ENCODE results near the gene MRPL55. TPM values are rescaled to one million over a fixed set of nuclear protein-coding genes. Genes with fewer than 3 reads are reported as not detected.

MRPL55 gene
- total and polyA plus RNA-seq, 2 of the 13 experiments (the other 11 are each of a cell fraction or from before 2014, with no cell fraction given), result 58.6 to 92.9 TPM

DNA sequence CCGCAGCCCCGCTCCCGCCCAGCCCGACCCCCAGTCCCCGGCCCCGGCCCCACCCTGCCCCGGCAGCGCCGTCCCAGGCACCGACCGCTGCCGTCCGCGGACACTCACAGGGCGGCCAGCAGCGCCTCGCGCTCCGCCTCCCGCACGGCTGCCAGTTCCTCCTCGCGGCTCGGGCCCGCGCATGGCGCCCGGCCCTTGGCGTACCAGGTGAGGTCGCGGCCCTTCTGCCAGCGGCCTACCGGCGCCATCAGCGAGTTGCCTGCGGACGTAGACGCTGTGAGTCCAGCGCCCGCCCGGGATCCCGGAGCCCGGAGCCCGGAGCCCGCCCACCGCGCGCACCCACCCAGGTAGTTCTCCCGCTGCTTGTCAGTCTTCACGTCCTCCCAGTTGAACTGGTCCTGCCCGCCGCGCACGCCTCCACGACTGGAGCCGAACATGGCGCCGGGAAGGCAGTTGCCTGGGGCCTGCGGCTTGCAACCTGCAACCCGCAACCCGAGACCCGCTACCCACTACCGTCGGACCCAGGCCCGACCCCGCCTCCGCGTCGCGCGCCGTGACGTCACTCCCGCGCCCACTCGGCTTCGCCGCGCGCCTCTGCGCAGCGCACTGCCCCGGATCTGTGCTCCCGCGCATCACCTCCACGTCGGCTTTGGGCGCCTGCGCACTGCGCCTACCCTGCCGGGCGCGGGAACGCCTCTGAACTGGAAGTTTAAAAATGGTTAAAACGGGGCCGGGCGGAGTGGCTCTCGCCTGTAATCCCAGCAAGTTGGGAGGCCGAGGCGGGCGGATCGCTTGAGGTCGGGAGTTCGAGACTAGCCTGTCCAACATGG, 6.1 kb downstream of the MRPL55 start, which contains the start of gene C1orf35 (continued):
- TF ChIP-seq, protein P1, sequence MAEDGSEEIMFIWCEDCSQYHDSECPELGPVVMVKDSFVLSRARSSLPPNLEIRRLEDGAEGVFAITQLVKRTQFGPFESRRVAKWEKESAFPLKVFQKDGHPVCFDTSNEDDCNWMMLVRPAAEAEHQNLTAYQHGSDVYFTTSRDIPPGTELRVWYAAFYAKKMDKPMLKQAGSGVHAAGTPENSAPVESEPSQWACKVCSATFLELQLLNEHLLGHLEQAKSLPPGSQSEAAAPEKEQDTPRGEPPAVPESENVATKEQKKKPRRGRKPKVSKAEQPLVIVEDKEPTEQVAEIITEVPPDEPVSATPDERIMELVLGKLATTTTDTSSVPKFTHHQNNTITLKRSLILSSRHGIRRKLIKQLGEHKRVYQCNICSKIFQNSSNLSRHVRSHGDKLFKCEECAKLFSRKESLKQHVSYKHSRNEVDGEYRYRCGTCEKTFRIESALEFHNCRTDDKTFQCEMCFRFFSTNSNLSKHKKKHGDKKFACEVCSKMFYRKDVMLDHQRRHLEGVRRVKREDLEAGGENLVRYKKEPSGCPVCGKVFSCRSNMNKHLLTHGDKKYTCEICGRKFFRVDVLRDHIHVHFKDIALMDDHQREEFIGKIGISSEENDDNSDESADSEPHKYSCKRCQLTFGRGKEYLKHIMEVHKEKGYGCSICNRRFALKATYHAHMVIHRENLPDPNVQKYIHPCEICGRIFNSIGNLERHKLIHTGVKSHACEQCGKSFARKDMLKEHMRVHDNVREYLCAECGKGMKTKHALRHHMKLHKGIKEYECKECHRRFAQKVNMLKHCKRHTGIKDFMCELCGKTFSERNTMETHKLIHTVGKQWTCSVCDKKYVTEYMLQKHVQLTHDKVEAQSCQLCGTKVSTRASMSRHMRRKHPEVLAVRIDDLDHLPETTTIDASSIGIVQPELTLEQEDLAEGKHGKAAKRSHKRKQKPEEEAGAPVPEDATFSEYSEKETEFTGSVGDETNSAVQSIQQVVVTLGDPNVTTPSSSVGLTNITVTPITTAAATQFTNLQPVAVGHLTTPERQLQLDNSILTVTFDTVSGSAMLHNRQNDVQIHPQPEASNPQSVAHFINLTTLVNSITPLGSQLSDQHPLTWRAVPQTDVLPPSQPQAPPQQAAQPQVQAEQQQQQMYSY (CRISPR knock-in tag; IDR thresholded peaks at IDR 0.05), result peak; percentile 68
- peak; percentile 25; the same call in 1 of the 2 replicates for TF ChIP-seq ZNF121 (CRISPR knock-in tag; IDR thresholded peaks at IDR 0.05)
- TF ChIP-seq REXO4 (CRISPR knock-in tag; IDR thresholded peaks at IDR 0.05; ENCODE audit: borderline replicate concordance), result no peak
- peak; percentile 91 for TF ChIP-seq DNMT1 (CRISPR knock-in tag; IDR thresholded peaks at IDR 0.05)
- TF ChIP-seq TARDBP (CRISPR knock-in tag; IDR thresholded peaks at IDR 0.05), result peak; percentile 62; the same call in 1 of the 2 replicates
- TF ChIP-seq, protein P2, sequence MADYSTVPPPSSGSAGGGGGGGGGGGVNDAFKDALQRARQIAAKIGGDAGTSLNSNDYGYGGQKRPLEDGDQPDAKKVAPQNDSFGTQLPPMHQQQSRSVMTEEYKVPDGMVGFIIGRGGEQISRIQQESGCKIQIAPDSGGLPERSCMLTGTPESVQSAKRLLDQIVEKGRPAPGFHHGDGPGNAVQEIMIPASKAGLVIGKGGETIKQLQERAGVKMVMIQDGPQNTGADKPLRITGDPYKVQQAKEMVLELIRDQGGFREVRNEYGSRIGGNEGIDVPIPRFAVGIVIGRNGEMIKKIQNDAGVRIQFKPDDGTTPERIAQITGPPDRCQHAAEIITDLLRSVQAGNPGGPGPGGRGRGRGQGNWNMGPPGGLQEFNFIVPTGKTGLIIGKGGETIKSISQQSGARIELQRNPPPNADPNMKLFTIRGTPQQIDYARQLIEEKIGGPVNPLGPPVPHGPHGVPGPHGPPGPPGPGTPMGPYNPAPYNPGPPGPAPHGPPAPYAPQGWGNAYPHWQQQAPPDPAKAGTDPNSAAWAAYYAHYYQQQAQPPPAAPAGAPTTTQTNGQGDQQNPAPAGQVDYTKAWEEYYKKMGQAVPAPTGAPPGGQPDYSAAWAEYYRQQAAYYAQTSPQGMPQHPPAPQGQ (CRISPR knock-in tag; IDR thresholded peaks at IDR 0.05; ENCODE audit: borderline replicate concordance), result no peak
- no peak for TF ChIP-seq SETDB1 (CRISPR knock-in tag; IDR thresholded peaks at IDR 0.05; ENCODE audit: borderline replicate concordance)
- TF ChIP-seq ZNF468 (CRISPR knock-in tag; IDR thresholded peaks at IDR 0.05), result peak; percentile 25; the same call in 1 of the 2 replicates
- no peak for TF ChIP-seq PHB2 (IDR thresholded peaks at IDR 0.05; ENCODE audit: partially characterized antibody)
- TF ChIP-seq GATA4 (IDR thresholded peaks at IDR 0.05; ENCODE audit: borderline replicate concordance, low read depth), result no peak
- TF ChIP-seq, protein P3, sequence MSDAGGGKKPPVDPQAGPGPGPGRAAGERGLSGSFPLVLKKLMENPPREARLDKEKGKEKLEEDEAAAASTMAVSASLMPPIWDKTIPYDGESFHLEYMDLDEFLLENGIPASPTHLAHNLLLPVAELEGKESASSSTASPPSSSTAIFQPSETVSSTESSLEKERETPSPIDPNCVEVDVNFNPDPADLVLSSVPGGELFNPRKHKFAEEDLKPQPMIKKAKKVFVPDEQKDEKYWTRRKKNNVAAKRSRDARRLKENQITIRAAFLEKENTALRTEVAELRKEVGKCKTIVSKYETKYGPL (CRISPR knock-in tag; IDR thresholded peaks at IDR 0.05), result no peak
- TF ChIP-seq ZNF33A (CRISPR knock-in tag; IDR thresholded peaks at IDR 0.05; ENCODE audit: borderline replicate concordance), result no peak
- peak; percentile 78 for TF ChIP-seq HNRNPLL (IDR thresholded peaks at IDR 0.05; ENCODE audit: low read depth, low read length, poor library complexity, severe bottlenecking)
- TF ChIP-seq SMYD3 (CRISPR knock-in tag; IDR thresholded peaks at IDR 0.05), result no peak
- TF ChIP-seq HNRNPUL1 (IDR thresholded peaks at IDR 0.05; ENCODE audit: low read depth, low read length), result no peak
- TF ChIP-seq POGZ (CRISPR knock-in tag; IDR thresholded peaks at IDR 0.05), result peak; percentile 85
- no peak for TF ChIP-seq AGO1 (IDR thresholded peaks at IDR 0.05; ENCODE audit: low read depth, low read length, poor library complexity, severe bottlenecking)
- peak; percentile 76 for TF ChIP-seq YY1 (IDR thresholded peaks at IDR 0.05; ENCODE audit: insufficient read depth, insufficient replicate concordance, low read depth, low read length)
- TF ChIP-seq, protein P4, sequence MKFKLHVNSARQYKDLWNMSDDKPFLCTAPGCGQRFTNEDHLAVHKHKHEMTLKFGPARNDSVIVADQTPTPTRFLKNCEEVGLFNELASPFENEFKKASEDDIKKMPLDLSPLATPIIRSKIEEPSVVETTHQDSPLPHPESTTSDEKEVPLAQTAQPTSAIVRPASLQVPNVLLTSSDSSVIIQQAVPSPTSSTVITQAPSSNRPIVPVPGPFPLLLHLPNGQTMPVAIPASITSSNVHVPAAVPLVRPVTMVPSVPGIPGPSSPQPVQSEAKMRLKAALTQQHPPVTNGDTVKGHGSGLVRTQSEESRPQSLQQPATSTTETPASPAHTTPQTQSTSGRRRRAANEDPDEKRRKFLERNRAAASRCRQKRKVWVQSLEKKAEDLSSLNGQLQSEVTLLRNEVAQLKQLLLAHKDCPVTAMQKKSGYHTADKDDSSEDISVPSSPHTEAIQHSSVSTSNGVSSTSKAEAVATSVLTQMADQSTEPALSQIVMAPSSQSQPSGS (CRISPR knock-in tag; IDR thresholded peaks at IDR 0.05), result peak; percentile 94
- 0 out of 2 replicates have a peak, but pooled peaks have one; percentile 12 for TF ChIP-seq KLF13 (CRISPR knock-in tag; IDR thresholded peaks at IDR 0.05)
- TF ChIP-seq ZBTB7A (CRISPR knock-in tag; IDR thresholded peaks at IDR 0.05), result peak; percentile 93

Data from HepG2 (cell line).